Fibroblast of villous mesenchyme (primary cell): ENCODE measurements around the gene TUBB. TPM values are rescaled to one million over a fixed set of nuclear protein-coding genes. Genes with fewer than 3 reads are reported as not detected.
"Not testable (repeated sequence)": the region's sequence is repeated elsewhere in the genome, so short reads cannot be mapped to it uniquely, and the experiment has no call there.

ENCODE experiments used
- DNase-seq: peaks from one replicate; pipeline ENCODE4 v3.0.0-alpha.2; 2010; ENCODE audit warnings: low read depth
- H3K4me3 ChIP-seq: 2 replicates; pipeline ENCODE4 v1.5.1; 2011; ENCODE audit warnings: low read depth, mild to moderate bottlenecking, low read length
- CTCF ChIP-seq: IDR thresholded peaks from 2 replicates; pipeline ENCODE4 v1.5.1; 2012; ENCODE audit warnings: low read depth, mild to moderate bottlenecking, low read length; ENCODE audit not compliant: insufficient read depth
- total RNA-seq: library from RNA; depleted of rRNA; stranded (reverse); fragments of >200 nt; gene quantifications from 2 replicates; pipeline ENCODE4 v1.2.3, GENCODE V29; 2012

Gene TUBB
- total RNA-seq, 1 donor = 713 TPM

GRCh38 chr6:30761791-30762429, 41.8 kb downstream of the TUBB start:
- DNase-seq = no peak
- H3K4me3 ChIP-seq = no peak overlapping the region
- TF ChIP-seq CTCF = no peak

DNA sequence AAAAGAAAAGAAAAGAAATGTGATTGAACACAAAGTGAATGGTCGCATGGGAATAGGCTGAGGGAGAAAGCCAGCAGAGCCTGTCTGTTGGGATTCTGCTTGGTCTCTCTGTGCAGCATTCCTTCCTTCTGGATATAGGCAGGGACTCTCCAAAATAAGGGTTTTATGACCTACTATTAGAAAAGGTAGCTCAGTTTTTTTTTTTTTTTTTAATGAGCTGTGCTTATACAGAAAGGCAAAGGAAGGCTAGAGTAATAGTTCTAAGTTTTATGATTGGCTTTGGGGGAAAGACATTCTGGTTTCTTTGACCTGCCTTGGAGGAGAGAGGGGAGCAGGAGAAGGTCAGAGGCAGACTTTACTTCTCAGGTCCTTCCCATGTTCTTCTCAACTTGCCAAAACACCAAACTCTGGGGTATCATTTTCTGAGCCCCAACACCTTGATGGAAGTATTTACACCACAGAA, 43.0 kb downstream of the TUBB start:
- TF ChIP-seq CTCF = no peak
- DNase-seq = no peak

GRCh38 chr6:30763618-30764489, 43.7 kb downstream of the TUBB start:
- TF ChIP-seq CTCF = peak; percentile 24
- DNase-seq = no peak
- H3K4me3 ChIP-seq = no peak overlapping the region

More for the DNA sequence above, 43.0 kb downstream of the TUBB start:
- no peak overlapping the region for H3K4me3 ChIP-seq

GRCh38 chr6:30764490-30765043, 44.4 kb downstream of the TUBB start:
- not testable (repeated sequence) for H3K4me3 ChIP-seq, DNase-seq

DNA sequence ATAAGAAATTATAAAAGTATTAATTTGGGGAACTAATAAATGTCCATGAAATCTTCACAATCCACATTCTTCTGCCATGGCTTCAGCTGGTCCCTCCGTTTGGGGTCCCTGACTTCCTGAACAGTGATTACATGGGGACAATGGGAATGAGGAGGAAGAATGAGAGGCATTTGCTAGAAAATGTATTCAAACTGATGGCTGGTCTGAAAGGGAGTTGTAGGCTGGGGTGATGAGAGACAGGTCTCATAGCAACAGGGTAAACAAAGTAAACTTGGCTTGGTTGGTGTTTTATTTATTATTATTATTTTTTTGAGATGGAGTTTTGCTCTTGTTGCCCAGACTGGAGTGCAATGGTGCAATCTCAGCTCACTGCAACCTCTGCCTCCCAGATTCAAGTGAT, 45.3 kb downstream of the TUBB start:
- H3K4me3 ChIP-seq, DNase-seq: not testable (repeated sequence)

- no peak for DNase-seq
- H3K4me3 ChIP-seq = no peak overlapping the region
- TF ChIP-seq CTCF = no peak
These were observed 46.5 kb downstream of the TUBB start for GRCh38 chr6:30766461-30767157.

- no peak for DNase-seq
- H3K4me3 ChIP-seq = no peak overlapping the region
- TF ChIP-seq CTCF = no peak
These were observed 47.2 kb downstream of the TUBB start for GRCh38 chr6:30767158-30767943.
